CD14-positive monocyte (primary cell): ENCODE results near the gene NEDD8. TPM values are rescaled to one million over a fixed set of nuclear protein-coding genes. Genes with fewer than 3 reads are reported as not detected.

Experiments
- DNase-seq, 3 donors: peaks; one replicate each; pipeline ENCODE4 v3.0.0-alpha.2; 2011 to 2022
- H2AFZ ChIP-seq: 2 replicates; pipeline ENCODE4 v1.6.0; 2012; ENCODE audit warnings: mild to moderate bottlenecking, low read depth, low read length, inconsistent platforms; ENCODE audit not compliant: insufficient read depth, poor library complexity, severe bottlenecking
- H3K27ac ChIP-seq, 2 donors: 1 replicate in 1 of 2; 2 replicates in 1 of 2; pipeline ENCODE4 v1.5.1; 2012 to 2013; ENCODE audit warnings: low read length in 2 of 2, control low read depth in 1 of 2, inconsistent platforms in 1 of 2, low read depth in 1 of 2, mild to moderate bottlenecking in 1 of 2
- H3K27me3 ChIP-seq, 2 donors: one replicate each; pipeline versions ENCODE4 v1.6.0 to v1.6.1; 2011 to 2013; ENCODE audit warnings: low read length in 2 of 2; ENCODE audit not compliant: control insufficient read depth in 2 of 2, insufficient read depth in 2 of 2
- H3K36me3 ChIP-seq, 2 donors: replicated peaks in 1 of 2; 1 replicate in 1 of 2; 2 replicates in 1 of 2; pipeline versions ENCODE4 v1.5.1 to v1.6.1; 2012 to 2013; ENCODE audit warnings: low read length in 2 of 2, control low read depth in 1 of 2, inconsistent platforms in 1 of 2, mild to moderate bottlenecking in 1 of 2; ENCODE audit not compliant: insufficient read depth in 2 of 2, control insufficient read depth in 1 of 2
- H3K4me1 ChIP-seq, 2 donors: 1 replicate in 1 of 2; 2 replicates in 1 of 2; pipeline versions ENCODE4 v1.5.1 to v1.6.1; 2012 to 2013; ENCODE audit warnings: low read length in 2 of 2, control low read depth in 1 of 2, inconsistent platforms in 1 of 2, mild to moderate bottlenecking in 1 of 2, moderate library complexity in 1 of 2; ENCODE audit not compliant: insufficient read depth in 2 of 2, control insufficient read depth in 1 of 2
- H3K4me2 ChIP-seq: replicated peaks from 2 replicates; pipeline ENCODE3; 2012; ENCODE audit warnings: low read length, moderate library complexity, mild to moderate bottlenecking; ENCODE audit not compliant: poor library complexity, severe bottlenecking; ENCODE audit errors: extremely low read depth
- H3K4me3 ChIP-seq, 3 experiments: fragments of 200-600 bp in 1 of 3; sonication (generic) in 1 of 3; replicated peaks in 1 of 3; 1 replicate in 2 of 3; 2 replicates in 1 of 3; pipeline ENCODE4 v1.5.1; 2011 to 2013; ENCODE audit warnings: low read length in 3 of 3, mild to moderate bottlenecking in 3 of 3, control low read depth in 2 of 3, low read depth in 2 of 3, inconsistent platforms in 1 of 3, moderate library complexity in 1 of 3
- H3K79me2 ChIP-seq: 2 replicates; pipeline ENCODE4 v1.6.0; 2012; ENCODE audit warnings: mild to moderate bottlenecking, control low read depth, inconsistent platforms, low read length, moderate library complexity; ENCODE audit not compliant: insufficient read depth
- H3K9ac ChIP-seq: 2 replicates; pipeline ENCODE4 v1.6.0; 2017; ENCODE audit warnings: low read length, mild to moderate bottlenecking; ENCODE audit not compliant: insufficient read depth, poor library complexity, severe bottlenecking
- H3K9me3 ChIP-seq, 2 donors: replicated peaks in 1 of 2; 1 replicate in 1 of 2; 2 replicates in 1 of 2; pipeline versions ENCODE4 v1.5.1 to v1.6.1; 2012 to 2013; ENCODE audit warnings: low read length in 2 of 2, control low read depth in 1 of 2; ENCODE audit not compliant: control insufficient read depth in 1 of 2, insufficient read depth in 1 of 2
- H4K20me1 ChIP-seq: 2 replicates; pipeline ENCODE4 v1.6.0; 2012; ENCODE audit warnings: mild to moderate bottlenecking, low read length, control low read depth, moderate library complexity; ENCODE audit not compliant: insufficient read depth
- H3K27ac Mint-ChIP-seq, 7 donors: one replicate each; pipeline ENCODE4 v1.8.0; 2020; ENCODE audit warnings: mild to moderate bottlenecking in 7 of 7, mixed read lengths in 7 of 7, moderate library complexity in 6 of 7, inconsistent platforms in 2 of 7
- H3K27me3 Mint-ChIP-seq, 3 donors: one replicate each; pipeline ENCODE4 v1.8.0; 2021 to 2022; ENCODE audit warnings: low read depth in 3 of 3, mild to moderate bottlenecking in 3 of 3, mixed read lengths in 3 of 3, moderate library complexity in 3 of 3, inconsistent platforms in 1 of 3
- H3K36me3 Mint-ChIP-seq, 2 donors: one replicate each; pipeline ENCODE4 v1.8.0; 2020; ENCODE audit warnings: mixed read lengths in 2 of 2, inconsistent platforms in 1 of 2, mild to moderate bottlenecking in 1 of 2
- H3K4me1 Mint-ChIP-seq: one replicate; pipeline ENCODE4 v1.8.0; 2020; ENCODE audit warnings: mild to moderate bottlenecking, mixed read lengths
- H3K4me3 Mint-ChIP-seq, 2 donors: one replicate each; pipeline ENCODE4 v1.8.0; 2020; ENCODE audit warnings: mild to moderate bottlenecking in 2 of 2, mixed read lengths in 2 of 2, moderate library complexity in 1 of 2
- H3K9me3 Mint-ChIP-seq, 7 donors: one replicate each; pipeline ENCODE4 v1.8.0; 2020 to 2022; ENCODE audit warnings: mixed read lengths in 7 of 7, mild to moderate bottlenecking in 6 of 7, moderate library complexity in 6 of 7, inconsistent platforms in 2 of 7
- CTCF ChIP-seq: fragments of 200-600 bp; IDR thresholded peaks from one replicate; pipeline ENCODE4 v1.8.0; 2022; ENCODE audit warnings: antibody characterized with exemption, mild to moderate bottlenecking
- WGBS: methylation state at CpG from one replicate; pipeline ENCODE4 v1.1.5; 2013; ENCODE audit warnings: missing lambda C conversion rate; ENCODE audit not compliant: insufficient coverage; 5-methylcytosine and 5-hydroxymethylcytosine counted together
- intact Hi-C, 2 donors: fragments of 100-400 bp; cut with micrococcal nuclease; formaldehyde crosslinking; loops; one replicate each; pipeline versions ENCODE4 v1.15.0 to v1.15.1; 2023
- polyA plus RNA-seq, 3 donors: library from polyadenylated mRNA; depleted of rRNA in 1 of 3; unstranded in 2 of 3; stranded (reverse) in 1 of 3; fragments of 300-500 nt in 2 of 3; fragments of >200 nt in 1 of 3; fragmentation: Illumina TruSeq in 2 of 3; gene quantifications; 1 replicate in 2 of 3; 2 replicates in 1 of 3; pipeline ENCODE4 v1.2.3, GENCODE V29; 2012 to 2021

NEDD8 gene
- polyA plus RNA-seq, 3 donors, result 164 to 335 (median 306) TPM

- Histone ChIP-seq H3K27ac (no peak overlapping the region), H3K4me3 (no peak overlapping the region), H3K4me2 (no peak overlapping the region), H3K9me3 (no peaks in the 10 kb centered on the region), H3K9ac (no peak overlapping the region), H3K36me3 (peaks cover 61 to 91% of the 10 kb centered on the region in 2 donors), H3K27me3 (no peaks in the 10 kb centered on the region), H3K79me2 (no peaks in the 10 kb centered on the region), H2AFZ (no peak overlapping the region), H3K4me1 (no peaks in the 10 kb centered on the region), H4K20me1 (no peaks in the 10 kb centered on the region)
- no peak for DNase-seq
- WGBS, result 96% methylated on average over 10 of the region's 14 CpGs
- peaks cover 0 to 3% (median 1%) of the 10 kb centered on the region in 3 donors for H3K27me3 Mint-ChIP-seq
- peak overlapping the region in 3 of 7 donors; percentile 68 to 78 (median 68) for H3K27ac Mint-ChIP-seq
- no peak for TF ChIP-seq CTCF
- H3K4me3 Mint-ChIP-seq, result no peak overlapping the region
- H3K36me3 Mint-ChIP-seq, result peaks cover 77 to 94% of the 10 kb centered on the region in 2 donors
- peaks cover 2% of the 10 kb centered on the region for H3K4me1 Mint-ChIP-seq
- intact Hi-C loops, result no loop called here
- H3K9me3 Mint-ChIP-seq, result no peaks in the 10 kb centered on the region
Measured at GRCh38 chr14:24182110-24182882, 49.9 kb downstream of the NEDD8 start.

GRCh38 chr14:24181371-24182077 is 50.6 kb downstream of the NEDD8 start:
- 97% methylated on average over 18 of the region's 19 CpGs for WGBS
- Mint-ChIP-seq H3K9me3 (no peaks in the 10 kb centered on the region), H3K4me1 (no peaks in the 10 kb centered on the region), H3K36me3 (peaks cover 77 to 98% of the 10 kb centered on the region in 2 donors), H3K27ac (peak overlapping the region in 3 of 7 donors; percentile 28 to 68 (median 42)), H3K4me3 (no peak overlapping the region), H3K27me3 (peaks cover 0 to 1% (median 0%) of the 10 kb centered on the region in 3 donors)
- no peak overlapping the region for H3K4me3 ChIP-seq
- H3K4me1 ChIP-seq, result no peaks in the 10 kb centered on the region
- intact Hi-C loops, result no loop called here
- no peak for DNase-seq
- H3K27me3 ChIP-seq, result no peaks in the 10 kb centered on the region
- TF ChIP-seq CTCF, result no peak
- H3K27ac ChIP-seq, result no peak overlapping the region
- no peak overlapping the region for H2AFZ ChIP-seq
- peaks cover 68 to 98% of the 10 kb centered on the region in 2 donors for H3K36me3 ChIP-seq
- H3K4me2 ChIP-seq, result no peak overlapping the region
- H3K9ac ChIP-seq, result no peak overlapping the region
- H3K9me3 ChIP-seq, result no peaks in the 10 kb centered on the region
- H4K20me1 ChIP-seq, result no peaks in the 10 kb centered on the region
- H3K79me2 ChIP-seq, result no peaks in the 10 kb centered on the region
